Neural crest cell (in vitro differentiated cells): ENCODE measurements around the gene TMEM42. TPM values are rescaled to one million over a fixed set of nuclear protein-coding genes. Genes with fewer than 3 reads are reported as not detected.

ENCODE experiments used
- DNase-seq: peaks from one replicate; pipeline ENCODE4 v3.0.0; 2021; ENCODE audit warnings: low read depth, mixed read lengths, low spot score
- H3K27ac Mint-ChIP-seq: one replicate; pipeline ENCODE4 v1.8.0; 2021; ENCODE audit warnings: mild to moderate bottlenecking, mixed read lengths; ENCODE audit not compliant: unreplicated experiment
- H3K27me3 Mint-ChIP-seq: 2 replicates; pipeline ENCODE4 v1.8.0; 2021; ENCODE audit warnings: low read depth, mild to moderate bottlenecking, mixed read lengths
- H3K36me3 Mint-ChIP-seq: 2 replicates; pipeline ENCODE4 v1.8.0; 2021; ENCODE audit warnings: low read depth, mild to moderate bottlenecking, mixed read lengths
- H3K4me1 Mint-ChIP-seq: 2 replicates; pipeline ENCODE4 v1.8.0; 2021; ENCODE audit warnings: mixed read lengths
- H3K4me3 Mint-ChIP-seq: one replicate; pipeline ENCODE4 v1.8.0; 2021; ENCODE audit warnings: mild to moderate bottlenecking, mixed read lengths
- H3K9me3 Mint-ChIP-seq: 2 replicates; pipeline ENCODE4 v1.8.0; 2021; ENCODE audit warnings: mixed read lengths
- CTCF ChIP-seq: fragments of 200-600 bp; sonication (generic); conservative IDR thresholded peaks from 2 replicates; pipeline ENCODE4 v1.5.0; 2021; ENCODE audit warnings: antibody characterized with exemption, mild to moderate bottlenecking
- total RNA-seq: library from RNA; stranded (reverse); gene quantifications from 2 replicates; pipeline ENCODE4 v1.2.1, GENCODE V29; 2021

TMEM42 gene
- total RNA-seq, 1 donor from 2014 or later = 9.5 TPM

GRCh38 chr3:44875596-44875995 lies 13.9 kb downstream of the TMEM42 start:
- no peak for TF ChIP-seq CTCF
- H3K9me3 Mint-ChIP-seq = no peaks in the 10 kb centered on the region
- no peaks in the 10 kb centered on the region for H3K27me3 Mint-ChIP-seq
- no peak overlapping the region for H3K27ac Mint-ChIP-seq
- H3K4me3 Mint-ChIP-seq = no peak overlapping the region
- no peaks in the 10 kb centered on the region for H3K4me1 Mint-ChIP-seq
- DNase-seq = no peak
- H3K36me3 Mint-ChIP-seq = no peaks in the 10 kb centered on the region

GRCh38 chr3:44877333-44877732 lies 15.6 kb downstream of the TMEM42 start:
- H3K36me3 Mint-ChIP-seq = no peaks in the 10 kb centered on the region
- no peak for DNase-seq
- H3K27me3 Mint-ChIP-seq = no peaks in the 10 kb centered on the region
- no peaks in the 10 kb centered on the region for H3K9me3 Mint-ChIP-seq
- H3K4me1 Mint-ChIP-seq = no peaks in the 10 kb centered on the region
- no peak overlapping the region for H3K4me3 Mint-ChIP-seq
- no peak for TF ChIP-seq CTCF
- no peak overlapping the region for H3K27ac Mint-ChIP-seq

- DNase-seq = no peak
- TF ChIP-seq CTCF = no peak
- H3K4me3 Mint-ChIP-seq = no peak overlapping the region
- no peaks in the 10 kb centered on the region for H3K9me3 Mint-ChIP-seq
- no peaks in the 10 kb centered on the region for H3K4me1 Mint-ChIP-seq
- no peaks in the 10 kb centered on the region for H3K36me3 Mint-ChIP-seq
- no peak overlapping the region for H3K27ac Mint-ChIP-seq
- no peaks in the 10 kb centered on the region for H3K27me3 Mint-ChIP-seq
Measured at GRCh38 chr3:44880284-44880683, 18.6 kb downstream of the TMEM42 start.

- Mint-ChIP-seq H3K27me3 (peaks cover 3% of the 10 kb centered on the region), H3K4me3 (no peak overlapping the region), H3K4me1 (no peaks in the 10 kb centered on the region), H3K27ac (no peak overlapping the region), H3K9me3 (no peaks in the 10 kb centered on the region), H3K36me3 (no peaks in the 10 kb centered on the region)
- no peak for DNase-seq
- TF ChIP-seq CTCF = peak; percentile 14
Measured at GRCh38 chr3:44883213-44883955, 21.7 kb downstream of the TMEM42 start.

- no peak for DNase-seq
- H3K36me3 Mint-ChIP-seq = no peaks in the 10 kb centered on the region
- no peaks in the 10 kb centered on the region for H3K9me3 Mint-ChIP-seq
- no peak overlapping the region for H3K27ac Mint-ChIP-seq
- H3K27me3 Mint-ChIP-seq = peaks cover 3% of the 10 kb centered on the region
- no peak for TF ChIP-seq CTCF
- no peak overlapping the region for H3K4me3 Mint-ChIP-seq
- H3K4me1 Mint-ChIP-seq = no peaks in the 10 kb centered on the region
Measured at GRCh38 chr3:44883999-44884431, 22.3 kb downstream of the TMEM42 start.
